Stimulated activated CD4-positive, alpha-beta T cell treated with anti-CD3 and anti-CD28 coated beads, Interleukin-4, amount 100 ng/mL, for 1 hour (primary cell): ENCODE measurements around the gene TCEA3.

Source experiments
- DNase-seq: peaks from one replicate; pipeline ENCODE4 v3.0.0-alpha.2; 2020

The TCEA3 gene

DNA sequence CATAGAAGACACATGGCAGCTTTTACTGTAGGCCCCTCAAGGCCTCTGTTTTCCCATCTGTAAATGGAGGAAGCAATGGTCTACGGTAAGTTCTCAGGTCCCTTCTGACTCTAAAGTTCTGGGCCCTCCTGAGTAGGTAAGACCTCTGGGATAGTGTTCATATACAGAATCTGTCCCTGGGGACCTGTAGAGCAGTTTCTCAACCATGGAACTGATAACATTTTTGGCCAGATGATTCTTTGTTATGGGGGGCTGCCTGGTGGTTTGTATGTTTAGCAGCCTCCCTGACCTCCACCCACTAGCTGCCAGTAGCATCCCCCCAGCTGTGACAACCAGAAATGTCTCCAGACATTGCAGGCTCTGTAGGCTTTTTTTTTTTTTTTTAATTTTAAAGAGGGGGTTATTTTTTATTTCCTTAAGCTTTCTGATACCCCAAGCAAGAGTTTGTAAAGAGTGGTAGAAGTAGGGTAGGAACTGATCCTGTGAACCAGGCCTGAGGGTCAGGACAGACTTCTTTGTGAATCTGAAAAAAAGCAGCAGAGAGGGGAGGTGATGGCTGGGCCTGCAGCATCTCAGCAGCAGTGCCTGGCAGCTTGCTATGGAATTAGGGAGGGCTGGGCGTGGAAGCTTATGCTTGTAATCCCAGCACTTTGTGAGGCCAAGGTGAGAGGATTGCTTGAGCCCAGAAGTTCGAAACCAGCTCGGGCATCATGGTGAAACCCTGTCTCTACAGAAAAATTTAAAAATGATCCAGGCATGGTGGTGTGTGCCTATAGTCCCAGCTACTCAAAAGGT lies 20.2 kb upstream of the TCEA3 start:
- no peak for DNase-seq

DNA sequence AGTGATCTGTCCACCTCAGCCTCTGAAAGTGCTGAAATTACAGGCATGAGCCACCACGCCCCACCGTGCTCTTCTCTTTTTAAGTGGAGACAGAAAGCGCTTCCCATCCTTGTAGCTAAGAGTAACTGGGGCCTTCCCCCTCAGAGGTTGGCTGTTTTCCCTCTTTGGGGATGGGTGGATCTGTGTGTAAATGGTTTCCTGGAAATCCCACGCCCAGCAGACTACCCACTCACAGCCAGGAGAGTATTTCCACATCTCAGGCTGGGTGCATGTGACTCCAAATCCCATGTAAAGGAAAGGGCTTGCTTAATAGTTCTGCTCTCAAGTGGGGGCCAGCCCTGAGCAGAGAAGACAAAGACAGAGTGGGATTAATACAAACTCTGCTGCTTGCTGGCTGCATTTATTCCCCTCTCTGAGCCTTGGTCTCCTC lies 19.6 kb upstream of the TCEA3 start:
- DNase-seq: no peak

DNA sequence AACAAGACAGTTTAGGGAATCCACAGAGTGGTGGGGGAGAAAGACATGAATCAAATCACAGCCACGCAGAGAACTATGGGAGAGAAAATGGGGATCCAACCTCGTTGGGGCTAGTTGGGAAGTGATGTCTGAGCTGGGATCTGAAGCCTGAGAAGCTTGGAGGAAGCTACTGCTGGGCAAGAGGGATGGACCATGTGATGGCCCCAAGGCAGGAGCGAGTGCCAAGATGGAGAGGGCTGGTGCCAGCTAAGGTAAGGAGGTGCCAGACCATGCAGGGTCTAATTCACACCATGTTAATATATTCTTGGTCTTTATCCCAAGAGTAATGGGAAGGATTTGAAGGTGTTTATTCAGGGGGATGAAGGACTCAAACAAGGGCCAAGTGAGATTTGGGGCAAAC lies 18.2 kb upstream of the TCEA3 start:
- DNase-seq: no peak

DNA sequence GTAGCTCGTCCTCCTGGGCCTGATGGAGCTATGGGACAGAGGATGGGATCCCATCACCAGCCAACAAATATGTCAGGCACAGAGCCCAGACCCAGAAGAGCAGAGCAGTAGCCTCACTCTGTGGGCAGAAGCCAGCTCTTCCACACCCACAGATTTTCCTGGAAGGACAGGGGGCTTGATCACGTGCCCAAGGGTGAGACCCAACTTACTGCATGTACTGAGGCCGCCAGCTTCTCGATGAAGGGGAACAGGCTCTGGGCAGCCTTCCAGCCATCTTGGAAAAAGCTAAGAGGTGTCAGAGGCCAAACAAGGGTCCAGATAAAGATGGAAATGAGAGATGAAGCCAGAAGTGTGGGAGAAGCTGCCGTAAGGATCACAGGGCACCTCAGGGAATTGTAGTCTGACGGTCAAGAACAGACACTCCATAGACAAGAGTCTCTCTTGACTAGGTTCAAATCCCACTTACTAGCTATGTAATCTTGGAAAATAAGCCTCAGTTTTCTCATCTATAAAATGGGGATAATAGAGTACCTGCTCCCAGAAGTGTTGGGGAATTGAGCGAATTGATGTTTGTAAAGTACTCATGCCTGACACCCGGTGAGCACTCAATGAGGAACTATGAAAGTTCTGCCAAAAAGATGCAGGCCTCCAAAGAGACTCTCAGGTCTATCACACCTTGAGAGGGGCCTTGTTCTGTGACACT lies 17.0 kb upstream of the TCEA3 start:
- DNase-seq: no peak

GRCh38 chr1:23438545-23438944 lies 14.0 kb upstream of the TCEA3 start:
- no peak for DNase-seq

- DNase-seq: no peak
Observed at GRCh38 chr1:23437355-23437664, 12.8 kb upstream of the TCEA3 start.

DNA sequence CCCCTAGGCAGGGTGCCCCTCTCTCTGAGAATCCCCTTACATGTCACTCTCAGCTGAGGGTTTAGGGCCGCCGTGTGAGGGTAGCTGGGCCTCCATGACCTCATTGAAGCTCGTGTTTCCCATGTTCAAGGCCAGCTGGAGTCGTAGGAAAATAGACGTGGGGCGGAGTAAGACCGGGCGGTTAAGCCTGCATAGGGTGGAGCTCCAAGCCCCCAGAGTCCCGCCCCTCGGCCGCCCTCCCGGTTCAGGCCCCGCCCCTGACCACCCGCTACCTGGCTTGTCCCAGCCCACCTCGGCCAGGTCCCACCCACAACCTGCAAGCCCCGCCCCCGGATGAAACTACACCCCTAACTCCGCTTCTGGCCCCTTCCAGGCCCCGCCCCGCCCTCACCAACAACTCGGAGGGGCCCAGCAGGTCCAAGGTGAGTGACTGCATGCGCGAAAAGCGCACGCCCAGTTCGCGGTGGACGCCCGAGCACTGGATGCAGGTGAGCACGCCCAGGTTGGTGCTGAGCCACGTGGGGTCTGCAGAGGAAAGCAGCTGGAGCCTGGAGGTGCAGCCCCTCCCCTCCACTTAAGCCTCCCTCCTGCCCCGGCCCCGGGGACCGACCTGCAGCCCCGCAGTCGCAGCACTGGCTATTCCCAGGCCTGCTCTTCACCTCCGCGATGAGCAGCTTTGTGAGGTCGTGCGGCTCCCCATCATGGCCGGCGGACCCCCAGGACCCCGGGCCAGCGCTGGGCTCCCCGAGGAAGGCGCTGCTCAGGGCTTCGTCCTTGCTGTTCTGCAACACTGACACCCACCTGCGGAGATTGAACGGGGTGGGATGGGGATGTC lies 12.2 kb upstream of the TCEA3 start:
- peak; percentile 35 for DNase-seq

GRCh38 chr1:23434260-23434775 lies 9.8 kb upstream of the TCEA3 start:
- no peak for DNase-seq

- DNase-seq: no peak
Observed at GRCh38 chr1:23433122-23433521, 8.6 kb upstream of the TCEA3 start.

DNA sequence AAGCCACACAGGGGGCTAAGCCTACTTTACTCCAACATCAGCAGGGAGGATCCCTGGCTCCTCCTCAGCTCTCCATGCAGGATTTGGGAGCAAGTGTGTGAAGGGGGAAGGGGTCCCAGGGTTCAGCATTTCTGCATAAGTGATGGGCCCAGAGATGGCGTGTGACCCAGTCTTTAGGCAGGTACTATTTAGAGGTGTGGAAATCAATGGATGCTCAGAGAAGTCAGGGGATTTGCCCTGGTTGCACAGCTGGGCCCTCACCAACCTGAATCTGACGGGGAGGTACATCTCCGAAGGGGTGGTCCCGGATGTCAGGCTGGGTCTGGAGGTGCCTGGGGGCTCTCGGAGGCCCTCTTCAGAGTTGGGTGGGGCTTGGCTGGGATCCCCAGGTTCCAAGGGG lies 6.9 kb upstream of the TCEA3 start:
- no peak for DNase-seq

DNA sequence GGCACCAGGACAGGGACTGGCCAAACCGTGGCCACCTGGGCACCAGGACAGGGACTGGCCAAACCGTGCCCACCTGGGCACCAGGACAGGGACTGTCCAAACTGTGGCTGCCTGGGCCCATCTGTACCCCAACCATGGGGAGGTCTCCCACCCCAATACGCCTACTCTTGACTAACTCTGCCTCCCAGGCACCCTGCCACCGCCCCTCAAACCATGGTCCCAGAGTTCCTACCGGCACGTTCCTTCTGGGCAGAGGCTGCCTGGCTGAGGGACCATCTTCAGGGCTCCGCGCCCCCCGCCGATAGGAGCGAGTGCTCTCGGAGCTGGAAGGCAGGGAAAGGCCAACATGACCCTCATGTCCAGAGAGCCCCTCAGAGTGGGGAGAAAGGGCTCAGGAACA lies 6.3 kb upstream of the TCEA3 start:
- no peak for DNase-seq

DNA sequence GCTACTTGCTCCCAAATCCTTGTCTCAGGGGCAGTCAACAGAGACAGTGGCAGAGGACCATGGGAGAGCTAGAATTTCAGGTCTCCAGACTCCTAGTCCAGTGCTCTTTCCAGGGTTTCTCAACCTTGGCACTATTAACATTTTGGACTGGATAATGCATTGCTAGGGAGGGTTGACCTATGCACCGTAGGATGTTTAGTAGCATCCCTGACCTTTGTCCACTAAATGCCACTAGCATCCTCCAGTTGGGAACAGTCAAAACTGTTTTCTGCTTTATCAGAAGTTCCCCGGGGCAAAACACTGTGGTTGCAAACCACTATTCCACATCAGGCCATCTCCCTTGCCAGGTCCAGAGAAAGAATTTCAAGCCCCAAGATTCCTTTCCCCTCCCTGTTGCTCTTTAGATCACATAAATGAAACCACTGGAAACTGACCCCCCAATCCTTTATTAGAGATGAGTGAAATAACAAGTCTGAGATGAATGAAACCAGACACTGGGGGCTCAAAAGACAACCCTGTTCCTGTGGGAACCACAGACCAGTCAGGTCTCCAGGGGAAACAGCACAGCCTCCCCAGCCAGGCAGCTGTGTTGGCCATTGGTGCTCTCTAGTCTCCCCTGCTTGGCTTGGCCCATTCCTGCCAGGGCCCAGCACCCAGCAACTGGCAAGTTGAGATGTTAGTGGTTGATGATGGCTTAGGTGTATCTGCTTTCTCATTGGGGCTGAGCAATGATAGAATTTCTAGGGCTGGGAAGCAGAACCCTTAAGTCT lies 3.8 kb upstream of the TCEA3 start:
- DNase-seq: no peak

DNA sequence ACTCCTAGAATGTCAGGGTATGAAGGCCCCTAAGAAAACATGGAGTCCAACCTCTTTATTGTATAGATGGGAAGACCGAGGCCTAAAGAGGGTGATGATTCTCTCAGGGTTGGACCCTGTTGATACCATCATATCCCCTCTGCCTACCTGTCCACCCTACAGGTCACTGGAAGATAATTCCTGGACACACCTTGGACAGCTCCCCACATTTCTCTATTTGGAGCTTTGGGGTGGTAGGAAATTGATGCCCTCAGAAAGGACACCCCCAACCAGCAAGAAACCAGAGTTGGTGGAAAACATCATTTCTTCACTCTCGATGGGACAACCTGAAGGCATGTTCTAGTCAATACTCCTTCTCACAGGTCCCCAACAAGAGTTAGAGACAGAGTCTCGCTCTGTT lies 3.0 kb upstream of the TCEA3 start:
- no peak for DNase-seq

DNA sequence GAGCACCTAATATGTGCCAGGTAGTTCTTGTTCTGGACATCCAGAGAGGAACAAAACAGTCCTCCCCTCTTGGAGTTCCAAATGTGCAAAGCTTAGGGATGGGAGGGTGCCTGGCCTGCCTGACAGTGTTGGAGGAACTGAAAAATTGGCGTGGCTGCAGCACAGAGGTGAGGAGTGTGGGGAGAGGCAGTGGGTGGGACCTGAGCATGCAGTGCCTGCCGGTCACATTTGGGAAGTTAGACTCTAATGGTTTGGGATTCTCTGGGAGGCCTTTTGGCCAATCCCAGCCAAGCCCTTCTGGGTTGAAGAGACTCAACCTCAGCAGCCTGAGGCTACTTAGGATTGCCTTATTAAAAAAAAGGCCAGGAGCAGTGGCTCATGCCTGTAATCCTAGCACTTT lies 2.3 kb upstream of the TCEA3 start:
- no peak for DNase-seq

DNA sequence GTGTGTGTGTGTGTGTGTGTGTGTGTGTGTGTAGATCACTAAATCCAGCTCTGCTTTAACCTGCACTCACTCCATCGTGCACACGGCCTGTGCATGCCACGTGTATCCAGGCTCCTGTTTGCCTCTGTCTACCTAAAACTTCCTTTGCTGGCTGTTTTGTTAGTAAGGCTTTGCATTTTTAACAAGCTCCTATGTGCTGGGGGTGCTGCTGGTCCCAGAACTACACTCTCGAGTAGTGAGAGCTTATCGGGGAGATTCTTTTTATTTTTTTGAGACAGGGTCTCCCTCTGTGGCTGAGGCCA lies 596 bp upstream of the TCEA3 start:
- DNase-seq: no peak

- DNase-seq: peak; percentile 34
Observed at GRCh38 chr1:23423415-23424292, 894 bp downstream of the TCEA3 start.

GRCh38 chr1:23422941-23423340 lies 1.6 kb downstream of the TCEA3 start:
- DNase-seq: no peak

- DNase-seq: peak; percentile 41
Observed at GRCh38 chr1:23422241-23422877, 2.2 kb downstream of the TCEA3 start.

DNA sequence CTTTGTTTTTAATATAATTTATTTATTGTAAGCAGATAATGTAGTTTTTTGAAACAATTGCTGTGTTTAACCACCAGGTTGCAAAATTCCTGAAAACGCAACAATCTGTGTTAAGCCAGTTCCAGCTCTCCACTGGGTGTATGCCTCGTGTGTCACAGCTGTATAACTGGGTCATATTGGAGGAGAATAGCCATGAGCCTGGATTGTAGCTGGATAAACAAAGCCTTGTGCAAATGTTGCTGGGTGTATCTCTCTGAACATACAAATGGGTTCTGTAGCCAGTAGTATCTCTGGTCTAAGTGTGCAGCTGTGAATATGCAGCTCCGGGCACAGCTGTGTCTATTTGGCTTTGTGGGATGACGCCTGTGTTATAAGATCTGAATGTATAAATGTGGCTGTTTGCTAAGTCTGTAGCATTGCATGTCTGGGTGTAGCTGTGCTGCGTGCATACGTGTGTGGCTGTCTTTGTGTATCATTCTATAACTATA lies 2.8 kb downstream of the TCEA3 start:
- DNase-seq: no peak

DNA sequence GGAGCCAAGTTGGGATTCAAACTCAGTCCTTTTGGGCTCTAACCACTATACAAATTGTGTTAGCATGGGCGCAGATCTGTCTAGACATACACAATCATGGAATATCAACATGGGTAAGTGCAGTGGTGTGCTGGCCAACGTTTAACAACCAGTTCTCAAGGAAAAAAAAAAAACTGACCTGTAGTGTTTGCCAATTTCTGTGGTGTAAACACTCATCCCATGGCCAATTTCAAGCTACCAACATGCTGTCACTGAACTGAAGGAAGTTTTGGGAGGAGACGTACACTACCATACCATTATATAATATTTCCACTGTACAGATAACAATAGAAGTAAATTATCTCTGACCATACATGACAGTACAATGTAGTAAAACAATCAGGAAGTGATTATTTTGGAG lies 3.2 kb downstream of the TCEA3 start:
- no peak for DNase-seq

DNA sequence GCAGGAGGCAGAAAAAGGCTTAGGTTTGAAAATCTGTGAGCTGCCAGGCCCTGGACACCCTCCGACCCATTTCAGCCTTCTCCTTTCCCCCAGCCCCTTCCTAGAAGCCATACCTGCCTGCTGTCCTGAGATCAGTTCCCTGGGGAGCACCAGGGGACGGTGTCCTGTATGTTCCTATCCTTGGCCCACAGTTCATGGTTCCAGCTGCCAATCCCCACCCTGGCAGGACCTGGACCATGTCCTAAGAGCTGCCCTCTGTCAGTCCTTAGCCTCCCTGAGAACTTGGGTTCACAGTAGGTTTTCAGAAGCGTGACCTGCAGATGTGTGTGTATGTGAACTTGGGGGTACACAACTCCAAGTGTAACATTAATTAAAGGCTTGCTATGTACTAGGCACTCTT lies 3.8 kb downstream of the TCEA3 start:
- DNase-seq: no peak
